ENCODE measurements around the gene LRRC58.
"Not testable (repeated sequence)": the region's sequence is repeated elsewhere in the genome, so short reads cannot be mapped to it uniquely, and the experiment has no call there.

LRRC58 gene

DNA sequence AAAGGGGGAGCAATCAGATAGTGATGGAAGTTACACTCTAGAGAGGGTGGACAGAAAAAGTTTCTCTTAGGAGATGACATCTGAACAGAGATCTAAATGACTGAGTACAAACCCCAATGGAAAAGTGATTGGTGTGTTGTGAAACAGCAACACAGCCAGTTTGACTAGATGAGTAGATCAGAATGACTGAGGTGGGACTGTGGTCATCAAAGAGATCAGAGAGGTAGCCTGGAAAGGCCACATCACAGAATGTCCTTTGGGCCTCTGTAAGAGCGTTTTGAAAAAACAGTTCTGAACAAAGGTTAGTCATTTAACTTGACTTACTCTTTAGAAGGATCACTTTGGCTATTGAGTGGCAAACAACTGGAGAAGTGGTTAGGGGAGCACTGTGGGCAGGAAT lies 10.6 kb downstream of the LRRC58 start:
- peaks cover 8% of the 10 kb centered on the region for H3K79me2 ChIP-seq
- H3K4me2 ChIP-seq (ENCODE audit: low read length) = no peak overlapping the region
- no peak overlapping the region for H2AFZ ChIP-seq
- no peak overlapping the region for H3K27ac ChIP-seq
- peaks cover 3% of the 10 kb centered on the region for H3K9me3 ChIP-seq (ENCODE audit: control insufficient read depth, low read length)
- no peak overlapping the region for H3K4me3 ChIP-seq (ENCODE audit: low read depth, low read length)
- no peak overlapping the region for H3K9ac ChIP-seq
- no peaks in the 10 kb centered on the region for H3K4me1 ChIP-seq
- H3K27me3 ChIP-seq (ENCODE audit: control insufficient read depth, insufficient read depth, low read length) = no peaks in the 10 kb centered on the region
- TF ChIP-seq, protein P1, sequence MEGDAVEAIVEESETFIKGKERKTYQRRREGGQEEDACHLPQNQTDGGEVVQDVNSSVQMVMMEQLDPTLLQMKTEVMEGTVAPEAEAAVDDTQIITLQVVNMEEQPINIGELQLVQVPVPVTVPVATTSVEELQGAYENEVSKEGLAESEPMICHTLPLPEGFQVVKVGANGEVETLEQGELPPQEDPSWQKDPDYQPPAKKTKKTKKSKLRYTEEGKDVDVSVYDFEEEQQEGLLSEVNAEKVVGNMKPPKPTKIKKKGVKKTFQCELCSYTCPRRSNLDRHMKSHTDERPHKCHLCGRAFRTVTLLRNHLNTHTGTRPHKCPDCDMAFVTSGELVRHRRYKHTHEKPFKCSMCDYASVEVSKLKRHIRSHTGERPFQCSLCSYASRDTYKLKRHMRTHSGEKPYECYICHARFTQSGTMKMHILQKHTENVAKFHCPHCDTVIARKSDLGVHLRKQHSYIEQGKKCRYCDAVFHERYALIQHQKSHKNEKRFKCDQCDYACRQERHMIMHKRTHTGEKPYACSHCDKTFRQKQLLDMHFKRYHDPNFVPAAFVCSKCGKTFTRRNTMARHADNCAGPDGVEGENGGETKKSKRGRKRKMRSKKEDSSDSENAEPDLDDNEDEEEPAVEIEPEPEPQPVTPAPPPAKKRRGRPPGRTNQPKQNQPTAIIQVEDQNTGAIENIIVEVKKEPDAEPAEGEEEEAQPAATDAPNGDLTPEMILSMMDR (IDR thresholded peaks at IDR 0.05) = no peak
- no peaks in the 10 kb centered on the region for H3K36me3 ChIP-seq (ENCODE audit: control insufficient read depth, insufficient read depth, low read length)

DNA sequence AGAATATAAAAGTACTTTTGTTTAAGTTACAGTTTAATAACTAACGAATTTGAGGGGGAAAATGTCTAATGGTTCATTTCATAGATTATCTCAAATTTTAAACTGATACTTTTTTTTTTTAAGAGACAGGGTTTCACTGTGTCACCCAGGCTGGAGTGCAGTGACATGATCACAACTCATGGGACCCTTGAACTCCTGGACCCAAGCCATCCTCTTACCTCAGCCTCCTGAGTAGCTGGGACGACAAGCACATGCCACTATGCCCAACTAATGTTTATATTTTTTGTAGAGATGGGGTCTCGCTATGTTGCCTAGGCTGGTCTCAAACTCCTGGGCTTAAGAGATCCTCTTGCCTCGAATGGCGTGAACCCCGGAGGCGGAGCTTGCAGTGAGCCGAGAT lies 16.5 kb downstream of the LRRC58 start:
- no peak overlapping the region for H2AFZ ChIP-seq
- H3K36me3 ChIP-seq (ENCODE audit: control insufficient read depth, insufficient read depth, low read length) = no peaks in the 10 kb centered on the region
- no peaks in the 10 kb centered on the region for H3K9me3 ChIP-seq (ENCODE audit: control insufficient read depth, low read length)
- H3K4me3 ChIP-seq (ENCODE audit: low read depth, low read length) = no peak overlapping the region
- H3K9ac ChIP-seq = no peak overlapping the region
- H3K27me3 ChIP-seq (ENCODE audit: control insufficient read depth, insufficient read depth, low read length) = no peaks in the 10 kb centered on the region
- TF ChIP-seq, protein P1 (IDR thresholded peaks at IDR 0.05) = no peak
- no peak overlapping the region for H3K4me2 ChIP-seq (ENCODE audit: low read length)
- H3K79me2 ChIP-seq = no peaks in the 10 kb centered on the region
- no peak overlapping the region for H3K27ac ChIP-seq
- no peaks in the 10 kb centered on the region for H3K4me1 ChIP-seq

DNA sequence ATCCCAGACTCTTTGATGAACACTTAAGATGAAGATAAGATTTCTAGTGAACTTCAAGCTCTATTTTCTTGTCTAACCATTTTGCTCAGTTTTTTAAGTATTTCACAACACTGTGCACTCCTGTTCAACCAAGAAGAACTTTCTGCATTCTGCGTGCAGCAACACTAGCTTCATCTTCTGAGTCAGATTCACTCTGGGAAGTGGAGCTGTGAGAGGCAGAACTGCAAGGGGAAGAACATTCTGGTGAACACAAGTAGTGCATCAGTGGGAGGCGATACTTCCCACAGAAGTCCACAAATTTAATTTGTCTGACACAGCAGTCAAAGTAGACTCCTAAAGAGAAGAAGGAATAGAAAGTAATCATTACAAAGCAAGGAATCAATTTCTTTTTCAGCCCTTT lies 18.1 kb downstream of the LRRC58 start:
- H3K4me2 ChIP-seq (ENCODE audit: low read length) = no peak overlapping the region
- TF ChIP-seq, protein P1 (IDR thresholded peaks at IDR 0.05) = no peak
- no peaks in the 10 kb centered on the region for H3K27me3 ChIP-seq (ENCODE audit: control insufficient read depth, insufficient read depth, low read length)
- no peaks in the 10 kb centered on the region for H3K4me1 ChIP-seq
- no peaks in the 10 kb centered on the region for H3K9me3 ChIP-seq (ENCODE audit: control insufficient read depth, low read length)
- H3K36me3 ChIP-seq (ENCODE audit: control insufficient read depth, insufficient read depth, low read length) = no peaks in the 10 kb centered on the region
- no peak overlapping the region for H3K4me3 ChIP-seq (ENCODE audit: low read depth, low read length)
- H3K79me2 ChIP-seq = no peaks in the 10 kb centered on the region
- no peak overlapping the region for H3K9ac ChIP-seq
- H3K27ac ChIP-seq = no peak overlapping the region
- no peak overlapping the region for H2AFZ ChIP-seq

DNA sequence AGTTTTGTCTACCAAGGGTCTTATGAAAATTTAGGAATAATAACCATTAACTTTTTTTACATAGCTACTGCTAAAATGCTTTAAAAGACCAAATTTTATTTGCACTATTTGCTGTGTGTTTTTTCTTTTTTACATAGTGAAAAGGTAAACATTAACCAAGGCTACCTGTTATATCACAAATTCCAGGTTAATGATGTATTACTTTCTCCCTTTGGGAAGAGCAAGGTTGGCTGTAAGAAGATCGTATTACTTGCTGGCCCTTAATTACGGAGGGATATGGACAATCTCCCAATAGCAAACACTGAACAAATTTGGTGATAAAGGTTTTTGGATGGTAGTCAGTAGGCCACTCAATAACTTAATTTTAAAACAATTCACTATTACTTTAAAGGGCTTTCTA lies 22.4 kb downstream of the LRRC58 start:
- Histone ChIP-seq H3K4me1 (no peaks in the 10 kb centered on the region), H2AFZ (no peak overlapping the region), H3K9me3 (ENCODE audit: control insufficient read depth, low read length) (no peaks in the 10 kb centered on the region), H3K4me2 (ENCODE audit: low read length) (no peak overlapping the region), H3K79me2 (no peaks in the 10 kb centered on the region), H3K27ac (no peak overlapping the region), H3K36me3 (ENCODE audit: control insufficient read depth, insufficient read depth, low read length) (no peaks in the 10 kb centered on the region), H3K27me3 (ENCODE audit: control insufficient read depth, insufficient read depth, low read length) (no peaks in the 10 kb centered on the region), H3K4me3 (ENCODE audit: low read depth, low read length) (no peak overlapping the region), H3K9ac (no peak overlapping the region)
- TF ChIP-seq, protein P1 (IDR thresholded peaks at IDR 0.05) = no peak

DNA sequence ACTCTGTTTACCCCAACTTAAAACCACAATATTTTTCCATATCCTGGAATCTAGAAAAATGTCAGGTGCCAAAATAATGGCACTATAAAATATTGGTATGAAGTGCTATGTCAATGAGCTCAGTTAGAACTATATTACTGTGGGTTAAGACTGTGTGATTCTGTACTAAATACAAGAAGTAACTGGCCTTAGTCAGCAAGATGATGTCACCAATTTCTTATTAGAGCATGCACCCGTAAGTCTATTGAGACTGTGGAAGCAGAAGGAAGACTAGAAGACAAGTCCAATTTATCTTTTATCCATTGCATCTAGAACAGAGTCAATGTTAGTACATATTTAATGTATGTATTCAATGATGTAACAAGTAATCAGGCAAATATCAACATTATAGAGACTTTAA lies 25.0 kb downstream of the LRRC58 start:
- Histone ChIP-seq H3K9me3 (ENCODE audit: control insufficient read depth, low read length) (no peaks in the 10 kb centered on the region), H3K27ac (no peak overlapping the region), H2AFZ (no peak overlapping the region), H3K4me1 (no peaks in the 10 kb centered on the region), H3K4me3 (ENCODE audit: low read depth, low read length) (no peak overlapping the region), H3K9ac (no peak overlapping the region), H3K27me3 (ENCODE audit: control insufficient read depth, insufficient read depth, low read length) (no peaks in the 10 kb centered on the region), H3K36me3 (ENCODE audit: control insufficient read depth, insufficient read depth, low read length) (no peaks in the 10 kb centered on the region), H3K4me2 (ENCODE audit: low read length) (no peak overlapping the region), H3K79me2 (no peaks in the 10 kb centered on the region)
- TF ChIP-seq, protein P1 (IDR thresholded peaks at IDR 0.05) = no peak

DNA sequence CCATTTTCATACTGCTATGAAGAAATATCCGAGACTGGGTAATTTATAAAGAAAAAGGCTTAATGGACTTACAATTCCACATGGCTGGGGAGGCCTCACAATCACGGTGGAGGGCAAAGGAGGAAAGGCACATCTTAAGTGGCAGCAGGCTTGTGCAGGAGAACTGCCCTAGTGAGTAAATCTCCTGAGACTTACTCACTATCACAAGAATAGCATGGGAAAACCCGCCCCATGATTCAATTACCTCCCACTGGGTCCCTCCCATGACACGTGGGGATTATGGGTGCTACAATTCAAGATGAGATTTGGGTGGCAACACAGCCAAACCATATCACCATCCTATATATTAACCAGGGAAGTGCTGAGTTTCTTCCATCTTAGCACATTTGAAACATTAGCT lies 25.4 kb downstream of the LRRC58 start:
- H3K4me1 ChIP-seq; H3K9ac ChIP-seq; H3K4me2 ChIP-seq (ENCODE audit: low read length); H3K36me3 ChIP-seq (ENCODE audit: control insufficient read depth, insufficient read depth, low read length); H2AFZ ChIP-seq; H3K27ac ChIP-seq; H3K4me3 ChIP-seq (ENCODE audit: low read depth, low read length); H3K79me2 ChIP-seq; H3K27me3 ChIP-seq (ENCODE audit: control insufficient read depth, insufficient read depth, low read length); H3K9me3 ChIP-seq (ENCODE audit: control insufficient read depth, low read length): not testable (repeated sequence)
